DND-41 (cell line): ENCODE results near the gene XXYLT1.
"Not testable (repeated sequence)": the region's sequence is repeated elsewhere in the genome, so short reads cannot be mapped to it uniquely, and the experiment has no call there.

Experiments used
- ATAC-seq: fragments of 200-7000 bp; cut with Tn5 transposase; 3 replicates; pipeline ENCODE4 v1.9.1; 2021; ENCODE audit warnings: low read depth; ENCODE audit not compliant: insufficient read depth
- DNase-seq: peaks from one replicate; pipeline ENCODE4 v3.0.0-alpha.2; 2020
- H2AFZ ChIP-seq: 2 replicates; pipeline ENCODE4 v1.6.0; 2012; ENCODE audit warnings: low read depth, low read length
- H3K27ac ChIP-seq: 2 replicates; pipeline ENCODE4 v1.5.1; 2012; ENCODE audit warnings: low read length, inconsistent platforms
- H3K27me3 ChIP-seq: fragments of 200-600 bp; sonication (generic); 2 replicates; pipeline ENCODE4 v1.6.0; 2012; ENCODE audit warnings: low read length, mild to moderate bottlenecking, inconsistent platforms; ENCODE audit not compliant: insufficient read depth, poor library complexity
- H3K36me3 ChIP-seq: 2 replicates; pipeline ENCODE4 v1.5.1; 2012; ENCODE audit warnings: low read length, inconsistent platforms; ENCODE audit not compliant: insufficient read depth
- H3K4me1 ChIP-seq: 2 replicates; pipeline ENCODE4 v1.5.1; 2012; ENCODE audit warnings: mild to moderate bottlenecking, low read length; ENCODE audit not compliant: insufficient read depth
- H3K4me2 ChIP-seq: 2 replicates; pipeline ENCODE4 v1.6.0; 2012; ENCODE audit warnings: mild to moderate bottlenecking, moderate library complexity, low read length, inconsistent platforms; ENCODE audit not compliant: insufficient read depth
- H3K4me3 ChIP-seq, 2 experiments: fragments of 200-600 bp in 1 of 2; shearing (Covaris generic) in 1 of 2; 2 replicates each; pipeline ENCODE4 v1.5.1; 2012 to 2016; ENCODE audit warnings: inconsistent platforms in 2 of 2, low read length in 2 of 2, mild to moderate bottlenecking in 2 of 2, low read depth in 1 of 2, moderate library complexity in 1 of 2
- H3K79me2 ChIP-seq: 2 replicates; pipeline ENCODE4 v1.6.0; 2012; ENCODE audit warnings: low read length, inconsistent platforms; ENCODE audit not compliant: insufficient read depth
- H3K9ac ChIP-seq: 2 replicates; pipeline ENCODE4 v1.6.0; 2012; ENCODE audit warnings: low read depth, mild to moderate bottlenecking, inconsistent platforms, low read length, moderate library complexity
- H3K9me3 ChIP-seq: 2 replicates; pipeline ENCODE4 v1.5.1; 2012; ENCODE audit warnings: low read length, moderate library complexity, mild to moderate bottlenecking, inconsistent platforms; ENCODE audit not compliant: insufficient read depth, severe bottlenecking
- H4K20me1 ChIP-seq: 2 replicates; pipeline ENCODE4 v1.6.0; 2012; ENCODE audit warnings: low read length; ENCODE audit not compliant: insufficient read depth
- CTCF ChIP-seq: IDR thresholded peaks from 2 replicates; pipeline ENCODE4 v1.5.1; 2012; ENCODE audit warnings: borderline replicate concordance, low read length, moderate library complexity, mild to moderate bottlenecking; ENCODE audit not compliant: poor library complexity, severe bottlenecking; ENCODE audit errors: extremely low read depth
- EZH2 ChIP-seq: IDR thresholded peaks from 3 replicates; pipeline ENCODE4 v1.6.1; 2012; ENCODE audit warnings: borderline replicate concordance, low read depth, mild to moderate bottlenecking, moderate library complexity, low read length, inconsistent platforms; ENCODE audit not compliant: severe bottlenecking

The XXYLT1 gene

GRCh38 chr3:195039180-195039843 is 231.6 kb downstream of the XXYLT1 start:
- DNase-seq (no peak), ATAC-seq (no peak)
- Histone ChIP-seq H2AFZ (no peak overlapping the region), H3K79me2 (no peaks in the 10 kb centered on the region), H3K27ac (no peak overlapping the region), H3K9ac (no peak overlapping the region), H3K4me3 (no peak overlapping the region), H3K4me1 (no peaks in the 10 kb centered on the region; the same call in 1 of the 2 replicates), H3K36me3 (no peaks in the 10 kb centered on the region), H3K4me2 (no peak overlapping the region), H3K9me3 (no peaks in the 10 kb centered on the region), H3K27me3 (no peaks in the 10 kb centered on the region), H4K20me1 (no peaks in the 10 kb centered on the region; the same call in 1 of the 2 replicates)
- TF ChIP-seq CTCF: no peak
- no peak for TF ChIP-seq EZH2

- Histone ChIP-seq H3K4me1 (no peaks in the 10 kb centered on the region; the same call in 1 of the 2 replicates), H3K27me3 (peaks cover 7% of the 10 kb centered on the region), H3K4me2 (no peak overlapping the region), H3K9me3 (no peaks in the 10 kb centered on the region), H3K4me3 (no peak overlapping the region), H3K36me3 (no peaks in the 10 kb centered on the region), H3K79me2 (no peaks in the 10 kb centered on the region), H3K27ac (no peak overlapping the region), H3K9ac (no peak overlapping the region), H2AFZ (no peak overlapping the region), H4K20me1 (no peaks in the 10 kb centered on the region; the same call in 1 of the 2 replicates)
- TF ChIP-seq EZH2 (no peak), CTCF (no peak)
- DNase-seq: no peak
- ATAC-seq: no peak
Observed at GRCh38 chr3:195038161-195038560, 232.8 kb downstream of the XXYLT1 start.

GRCh38 chr3:195037586-195037985 is 233.4 kb downstream of the XXYLT1 start:
- not testable (repeated sequence) for H3K4me3 ChIP-seq, H3K27ac ChIP-seq, H2AFZ ChIP-seq, H3K4me2 ChIP-seq, H3K27me3 ChIP-seq, H3K36me3 ChIP-seq, H3K9me3 ChIP-seq, DNase-seq, ATAC-seq, H4K20me1 ChIP-seq, H3K9ac ChIP-seq, H3K4me1 ChIP-seq, H3K79me2 ChIP-seq

GRCh38 chr3:195036974-195037373 is 234.0 kb downstream of the XXYLT1 start:
- TF ChIP-seq CTCF: no peak
- no peak for TF ChIP-seq EZH2
- no peaks in the 10 kb centered on the region for H3K9me3 ChIP-seq
- no peak overlapping the region for H3K4me2 ChIP-seq
- H3K27ac ChIP-seq: no peak overlapping the region
- no peak for DNase-seq
- H4K20me1 ChIP-seq: no peaks in the 10 kb centered on the region; the same call in 1 of the 2 replicates
- no peak for ATAC-seq
- H3K4me3 ChIP-seq: no peak overlapping the region
- no peaks in the 10 kb centered on the region; the same call in 1 of the 2 replicates for H3K4me1 ChIP-seq
- no peak overlapping the region for H2AFZ ChIP-seq
- no peaks in the 10 kb centered on the region for H3K79me2 ChIP-seq
- H3K27me3 ChIP-seq: peaks cover 7% of the 10 kb centered on the region
- H3K36me3 ChIP-seq: no peaks in the 10 kb centered on the region
- H3K9ac ChIP-seq: no peak overlapping the region
